Sigmoid colon (tissue), 4 donors: ENCODE measurements around the gene ETV6.

Source experiments
- EP300 ChIP-seq, 4 donors: sonication (generic); formaldehyde crosslinking; IDR thresholded peaks; one replicate each; pipeline ENCODE4 v1.6.1; 2017; ENCODE audit warnings: antibody characterized with exemption in 4 of 4
- TF ChIP-seq, protein P1 (sequence below), 4 experiments: fragments of 450-650 bp in 3 of 4; fragments of 200-600 bp in 1 of 4; IDR thresholded peaks; one replicate each; pipeline ENCODE4 v1.5.1; 2016 to 2019; ENCODE audit warnings: antibody characterized with exemption in 4 of 4, mild to moderate bottlenecking in 3 of 4, moderate library complexity in 2 of 4

- no peak for TF ChIP-seq EP300 (IDR thresholded peaks at IDR 0.05)
- TF ChIP-seq, protein P1, sequence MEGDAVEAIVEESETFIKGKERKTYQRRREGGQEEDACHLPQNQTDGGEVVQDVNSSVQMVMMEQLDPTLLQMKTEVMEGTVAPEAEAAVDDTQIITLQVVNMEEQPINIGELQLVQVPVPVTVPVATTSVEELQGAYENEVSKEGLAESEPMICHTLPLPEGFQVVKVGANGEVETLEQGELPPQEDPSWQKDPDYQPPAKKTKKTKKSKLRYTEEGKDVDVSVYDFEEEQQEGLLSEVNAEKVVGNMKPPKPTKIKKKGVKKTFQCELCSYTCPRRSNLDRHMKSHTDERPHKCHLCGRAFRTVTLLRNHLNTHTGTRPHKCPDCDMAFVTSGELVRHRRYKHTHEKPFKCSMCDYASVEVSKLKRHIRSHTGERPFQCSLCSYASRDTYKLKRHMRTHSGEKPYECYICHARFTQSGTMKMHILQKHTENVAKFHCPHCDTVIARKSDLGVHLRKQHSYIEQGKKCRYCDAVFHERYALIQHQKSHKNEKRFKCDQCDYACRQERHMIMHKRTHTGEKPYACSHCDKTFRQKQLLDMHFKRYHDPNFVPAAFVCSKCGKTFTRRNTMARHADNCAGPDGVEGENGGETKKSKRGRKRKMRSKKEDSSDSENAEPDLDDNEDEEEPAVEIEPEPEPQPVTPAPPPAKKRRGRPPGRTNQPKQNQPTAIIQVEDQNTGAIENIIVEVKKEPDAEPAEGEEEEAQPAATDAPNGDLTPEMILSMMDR (IDR thresholded peaks at IDR 0.05): no peak
These were observed 245.4 kb downstream of the ETV6 start for GRCh38 chr12:11894890-11895289.
